ENCODE data around the gene TOR3A.

Gene TOR3A

DNA sequence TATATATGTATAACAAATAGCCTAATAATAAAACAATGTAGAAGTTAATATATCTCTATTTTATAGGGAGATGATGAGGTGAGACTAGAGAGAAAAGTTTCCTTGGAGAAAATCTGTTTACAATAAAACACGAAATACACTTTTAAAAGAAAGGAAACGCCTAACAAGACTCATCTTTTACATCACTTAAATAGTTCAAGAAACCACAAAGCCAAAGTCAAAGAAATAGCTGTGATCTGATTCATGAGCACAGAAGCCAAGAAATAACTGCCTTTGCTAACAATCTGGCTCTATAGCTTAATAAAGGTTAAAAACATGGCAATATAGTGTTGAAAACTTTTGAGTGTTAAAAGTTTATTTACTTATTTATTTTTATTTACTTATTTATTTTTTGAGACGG, 61.5 kb downstream of the TOR3A start:
- Mint-ChIP-seq H3K27ac (no peak overlapping the region), H3K36me3 (peaks cover 22% of the 10 kb centered on the region), H3K27me3 (no peaks in the 10 kb centered on the region), H3K9me3 (no peaks in the 10 kb centered on the region), H3K4me3 (no peak overlapping the region), H3K4me1 (peaks cover 24% of the 10 kb centered on the region)
- no peak for ATAC-seq

DNA sequence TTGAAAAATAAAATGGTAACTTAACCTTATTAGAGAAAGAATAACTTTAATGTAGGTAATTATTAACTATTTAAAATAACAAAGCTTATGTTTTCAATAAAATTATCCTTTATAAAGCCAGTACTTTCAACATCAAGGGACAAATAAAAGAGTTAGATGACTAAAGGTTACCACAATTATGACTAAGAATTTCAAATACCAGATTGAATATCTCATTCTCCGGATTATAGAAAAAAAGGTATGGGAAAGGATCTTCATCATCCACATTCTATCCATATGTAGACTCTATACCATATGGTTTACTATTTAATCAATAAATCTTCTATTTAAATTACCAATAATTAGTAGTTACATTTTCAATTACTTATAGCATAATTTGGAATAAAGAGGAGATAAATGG, 62.8 kb downstream of the TOR3A start:
- H3K36me3 Mint-ChIP-seq: peaks cover 24% of the 10 kb centered on the region
- H3K4me1 Mint-ChIP-seq: peaks cover 18% of the 10 kb centered on the region
- no peaks in the 10 kb centered on the region for H3K9me3 Mint-ChIP-seq
- no peak overlapping the region for H3K27ac Mint-ChIP-seq
- no peak overlapping the region for H3K4me3 Mint-ChIP-seq
- no peaks in the 10 kb centered on the region for H3K27me3 Mint-ChIP-seq
- ATAC-seq: no peak

DNA sequence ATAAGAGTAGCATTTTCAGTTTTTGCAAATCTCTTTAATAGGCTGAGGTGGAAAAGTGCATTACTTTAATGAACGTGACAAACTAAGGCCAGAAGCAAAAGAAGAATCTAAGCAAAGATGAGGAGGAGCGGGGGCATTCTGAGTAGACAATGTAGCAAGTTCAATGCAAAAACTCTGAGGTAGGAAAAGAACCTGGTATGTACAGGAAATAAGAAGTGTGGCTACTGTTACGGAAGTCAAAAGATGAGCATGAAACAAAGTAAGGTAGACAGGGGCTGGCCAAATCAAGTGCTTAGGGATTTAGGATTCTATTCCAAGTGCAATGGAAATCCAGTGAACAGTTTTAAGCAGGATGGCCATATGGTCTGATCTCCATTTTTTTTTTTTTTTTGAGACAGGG, 63.7 kb downstream of the TOR3A start:
- Mint-ChIP-seq H3K4me1 (peaks cover 12% of the 10 kb centered on the region), H3K27me3 (no peaks in the 10 kb centered on the region), H3K9me3 (no peaks in the 10 kb centered on the region), H3K36me3 (peaks cover 21% of the 10 kb centered on the region), H3K27ac (no peak overlapping the region), H3K4me3 (no peak overlapping the region)
- ATAC-seq: no peak

Measured in stimulated activated memory B cell treated with anti-CD40 and anti-IgM and Interleukin-4, amounts not matched to agents 10 μg/mL and 1 μg/mL and 100 μg/mL, for 72 hours (primary cell).